Head of caudate nucleus (tissue), 42 donors: Measurements from ENCODE around the gene HOXD3.

Source experiments
- DNase-seq, 42 donors: peaks; one replicate each; pipeline versions ENCODE4 v3.0.0 to v3.0.0-alpha.2; 2020 to 2021; ENCODE audit warnings: mixed read lengths in 7 of 42
- intact Hi-C: fragments of 100-400 bp; cut with DNase I; formaldehyde crosslinking; loops from one replicate; pipeline ENCODE4 v1.15.0; 2022

The HOXD3 gene

GRCh38 chr2:176145085-176145969, 11.8 kb upstream of the HOXD3 start:
- intact Hi-C loops = loop anchor here (10.0 kb wide), 1 partner anchor 999 kb away; no protein-coding TSS in a partner anchor
- no peak for DNase-seq

GRCh38 chr2:176146101-176146500, 11.0 kb upstream of the HOXD3 start:
- intact Hi-C loops = loop anchor here (10.0 kb wide), 1 partner anchor 999 kb away; no protein-coding TSS in a partner anchor
- DNase-seq = no peak

GRCh38 chr2:176146645-176147044, 10.5 kb upstream of the HOXD3 start:
- DNase-seq = no peak
- intact Hi-C loops = loop anchor here (10.0 kb wide), 1 partner anchor 998 kb away; no protein-coding TSS in a partner anchor

GRCh38 chr2:176147210-176147799, 9.8 kb upstream of the HOXD3 start:
- DNase-seq = no peak
- intact Hi-C loops = loop anchor here (10.0 kb wide), 1 partner anchor 997 kb away; no protein-coding TSS in a partner anchor

GRCh38 chr2:176147800-176148496, 9.2 kb upstream of the HOXD3 start:
- intact Hi-C loops = loop anchor here (10.0 kb wide), 1 partner anchor 997 kb away; no protein-coding TSS in a partner anchor
- no peak for DNase-seq

GRCh38 chr2:176148751-176149421, 8.2 kb upstream of the HOXD3 start:
- no peak for DNase-seq
- intact Hi-C loops = loop anchor here (10.0 kb wide), 1 partner anchor 996 kb away; no protein-coding TSS in a partner anchor

GRCh38 chr2:176149481-176149938, 7.6 kb upstream of the HOXD3 start:
- intact Hi-C loops = loop anchor here (10.0 kb wide), 1 partner anchor 995 kb away; no protein-coding TSS in a partner anchor
- no peak for DNase-seq

- no peak for DNase-seq
- intact Hi-C loops = loop anchor here (10.0 kb wide), 1 partner anchor 995 kb away; no protein-coding TSS in a partner anchor
Measured at GRCh38 chr2:176149939-176150583, 7.0 kb upstream of the HOXD3 start.

- DNase-seq = no peak
- intact Hi-C loops = no loop called here
Measured at GRCh38 chr2:176150584-176151441, 6.3 kb upstream of the HOXD3 start.

- intact Hi-C loops = no loop called here
- DNase-seq = no peak
Measured at GRCh38 chr2:176151442-176152287, 5.4 kb upstream of the HOXD3 start, which contains the start of gene HOXD4. Gene HOXD4 (plus strand): TSS chr2:176151550. CDS start chr2:176151634, 84 bp downstream.

GRCh38 chr2:176152350-176153181, 4.5 kb upstream of the HOXD3 start:
- intact Hi-C loops = no loop called here
- no peak for DNase-seq

- intact Hi-C loops = no loop called here
- DNase-seq = no peak
Measured at GRCh38 chr2:176154576-176155252, 2.4 kb upstream of the HOXD3 start.

GRCh38 chr2:176155356-176156044, 1.6 kb upstream of the HOXD3 start:
- DNase-seq = no peak
- intact Hi-C loops = no loop called here

GRCh38 chr2:176156301-176156806, 753 bp upstream of the HOXD3 start:
- DNase-seq = no peak

More at GRCh38 chr2:176156301-176156806, 753 bp upstream of the HOXD3 start:
- intact Hi-C loops = no loop called here
